Forelimb muscle (tissue), 1 donor: ENCODE results near the gene TTC24. TPM values are rescaled to one million over a fixed set of nuclear protein-coding genes. Genes with fewer than 3 reads are reported as not detected.
A peak's percentile ranks its signal among the peaks of the same experiment; 100 is the strongest.
"Not testable (repeated sequence)": the region's sequence is repeated elsewhere in the genome, so short reads cannot be mapped to it uniquely, and the experiment has no call there.

ENCODE experiments used
- DNase-seq: peaks from one replicate; pipeline ENCODE4 v3.0.0-alpha.2; 2013; ENCODE audit warnings: low read depth
- polyA plus RNA-seq: library from polyadenylated mRNA; unstranded; fragments of 120-200 nt; gene quantifications from one replicate; pipeline ENCODE4 v1.2.1, GENCODE V29; 2013; ENCODE audit not compliant: insufficient read length

The TTC24 gene
- polyA plus RNA-seq, 1 donor = 0.32 TPM

DNA sequence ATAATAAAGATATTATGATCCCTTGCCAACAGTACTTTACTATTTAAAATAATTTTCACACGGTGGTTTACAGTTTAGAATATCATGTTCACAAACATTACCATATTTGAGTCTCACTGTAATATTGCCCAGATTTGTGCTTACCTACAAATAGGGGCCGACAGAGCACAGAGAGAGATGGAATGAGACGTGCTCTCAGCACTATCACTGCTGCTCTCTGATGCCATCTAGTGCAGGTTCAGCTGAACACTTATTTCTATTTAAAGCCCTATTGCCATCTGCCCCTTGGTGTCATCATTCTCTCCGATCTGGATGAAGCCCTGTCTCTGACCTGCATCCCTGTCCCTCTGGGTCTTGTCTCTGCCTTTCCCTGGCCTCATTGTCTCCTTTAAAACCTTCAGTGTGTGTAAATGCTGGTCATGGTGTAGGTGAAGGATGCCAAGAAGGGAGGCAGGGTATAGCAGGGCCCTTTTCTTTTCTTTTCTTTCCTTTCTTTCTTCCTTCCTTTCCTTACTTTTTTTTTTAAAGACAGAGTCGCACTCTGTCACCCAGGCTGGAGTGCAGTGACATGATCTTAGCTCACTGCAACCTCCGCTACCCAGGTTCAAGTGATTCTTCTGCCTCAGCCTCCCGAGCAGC, 28.6 kb downstream of the TTC24 start:
- DNase-seq = peak; percentile 45

- DNase-seq = no peak
Observed at GRCh38 chr1:156608981-156609380, 29.5 kb downstream of the TTC24 start.

GRCh38 chr1:156610072-156610471, 30.5 kb downstream of the TTC24 start:
- not testable (repeated sequence) for DNase-seq

GRCh38 chr1:156612666-156613065, 33.1 kb downstream of the TTC24 start:
- no peak for DNase-seq

GRCh38 chr1:156615946-156616345, 36.4 kb downstream of the TTC24 start:
- no peak for DNase-seq

- no peak for DNase-seq
Observed at GRCh38 chr1:156616463-156616862, 36.9 kb downstream of the TTC24 start.

DNA sequence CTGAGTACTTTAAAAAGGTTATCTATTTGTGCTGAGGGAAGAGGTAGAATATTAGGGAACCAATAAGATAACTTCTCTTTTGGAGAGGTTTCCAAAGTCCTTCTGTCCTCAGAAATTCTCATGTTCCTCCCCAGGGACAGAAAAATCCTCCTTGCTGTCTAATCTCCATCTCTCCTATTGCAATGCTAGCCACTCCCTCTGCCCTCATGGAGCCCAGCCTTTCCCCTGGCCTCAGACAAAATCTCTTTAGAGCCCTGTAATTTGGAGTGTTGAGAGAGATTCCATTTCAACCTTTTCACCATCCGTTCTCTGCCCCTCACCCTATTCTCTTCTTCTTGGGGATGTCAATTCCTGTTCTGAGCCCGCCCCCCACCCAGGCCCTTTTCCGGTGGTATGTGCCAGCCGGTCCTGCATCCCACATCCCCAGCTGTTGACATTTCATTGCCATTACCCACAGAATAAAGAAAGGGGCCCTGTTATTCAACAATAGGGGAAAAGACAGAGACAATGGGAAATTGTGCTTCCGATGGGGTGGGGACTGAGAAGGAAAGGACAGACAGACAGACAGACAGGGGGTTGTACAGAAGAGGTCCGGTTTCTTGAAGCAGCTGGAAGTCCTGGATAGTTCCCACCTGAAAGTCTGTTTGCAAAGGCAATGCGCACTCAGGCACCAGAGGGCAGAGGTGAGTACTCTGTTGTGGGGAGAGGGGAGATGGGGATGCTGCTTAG, 39.5 kb downstream of the TTC24 start, which contains the start of gene HAPLN2:
TSS of gene HAPLN2 (plus strand) at position 563 of the 729 bp plus-strand sequence. CDS start 4,076 bp downstream, outside the sequence.
- DNase-seq = no peak

DNA sequence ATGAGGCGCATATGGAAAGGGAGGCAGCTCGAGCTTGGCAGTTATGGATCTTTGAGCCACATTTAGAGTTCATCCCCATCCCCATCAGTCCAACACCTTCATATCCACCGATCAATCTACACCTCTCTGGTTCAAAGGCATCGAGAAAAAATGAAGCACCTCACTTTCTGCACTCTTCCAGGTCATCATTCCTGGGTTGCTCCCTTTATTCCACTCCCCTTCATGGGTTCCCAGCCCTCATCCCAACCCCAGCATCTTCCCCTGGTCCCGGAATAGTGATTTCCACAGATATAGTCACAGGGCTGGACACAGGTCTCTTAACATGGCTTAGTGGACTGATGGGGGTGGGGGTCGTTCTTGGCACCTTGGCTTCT, 40.0 kb downstream of the TTC24 start:
- no peak for DNase-seq

- no peak for DNase-seq
Observed at GRCh38 chr1:156622581-156623297, 43.2 kb downstream of the TTC24 start.

GRCh38 chr1:156623946-156624813, 44.7 kb downstream of the TTC24 start:
- no peak for DNase-seq

- DNase-seq = no peak
Observed at GRCh38 chr1:156624814-156625435, 45.4 kb downstream of the TTC24 start.

GRCh38 chr1:156625436-156626078, 46.0 kb downstream of the TTC24 start:
- no peak for DNase-seq

DNA sequence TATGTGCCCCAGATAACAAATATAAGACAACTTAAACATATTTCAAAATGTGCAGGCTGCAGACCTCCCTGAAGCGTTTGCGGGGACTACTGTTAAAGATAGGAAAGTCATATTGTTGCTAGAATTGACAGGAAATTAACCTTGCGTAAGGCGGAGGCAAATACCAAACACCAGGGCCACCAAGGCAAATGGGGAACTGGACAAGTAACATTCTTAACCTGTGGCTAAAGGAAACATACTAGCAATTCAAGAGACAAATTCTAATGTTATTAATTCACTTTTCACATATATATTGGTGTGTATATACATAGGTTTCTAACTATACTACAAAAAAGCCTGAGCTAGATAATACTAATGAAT, 46.5 kb downstream of the TTC24 start:
- DNase-seq = no peak

DNA sequence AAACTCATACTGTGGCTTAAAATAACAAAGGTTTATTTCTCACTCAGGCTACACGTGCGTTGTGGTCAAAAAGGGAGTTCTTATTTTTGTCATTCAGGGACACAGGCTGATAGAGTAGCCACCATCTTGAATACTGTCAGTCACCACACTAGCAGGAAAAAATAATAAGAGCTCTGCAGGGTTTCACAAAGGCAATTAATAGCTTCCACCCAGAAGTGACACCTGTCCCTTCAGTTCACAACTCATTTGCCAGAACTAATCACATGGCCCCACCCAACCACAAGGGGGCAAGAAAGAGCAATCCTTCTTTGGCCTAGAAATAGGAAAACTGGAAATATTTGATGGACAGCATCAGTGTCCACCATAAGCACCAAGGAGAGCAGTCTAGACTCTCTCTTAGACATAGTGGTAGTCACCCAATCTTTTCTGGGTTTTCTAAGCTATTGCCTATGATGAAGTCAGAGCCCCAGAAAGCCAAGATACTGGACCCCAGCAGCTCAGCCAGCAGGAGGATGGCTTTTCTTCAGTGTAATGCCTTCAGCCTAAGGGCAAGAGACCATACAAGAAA, 47.9 kb downstream of the TTC24 start:
- DNase-seq = no peak

GRCh38 chr1:156629823-156630449, 50.4 kb downstream of the TTC24 start:
- no peak for DNase-seq

DNA sequence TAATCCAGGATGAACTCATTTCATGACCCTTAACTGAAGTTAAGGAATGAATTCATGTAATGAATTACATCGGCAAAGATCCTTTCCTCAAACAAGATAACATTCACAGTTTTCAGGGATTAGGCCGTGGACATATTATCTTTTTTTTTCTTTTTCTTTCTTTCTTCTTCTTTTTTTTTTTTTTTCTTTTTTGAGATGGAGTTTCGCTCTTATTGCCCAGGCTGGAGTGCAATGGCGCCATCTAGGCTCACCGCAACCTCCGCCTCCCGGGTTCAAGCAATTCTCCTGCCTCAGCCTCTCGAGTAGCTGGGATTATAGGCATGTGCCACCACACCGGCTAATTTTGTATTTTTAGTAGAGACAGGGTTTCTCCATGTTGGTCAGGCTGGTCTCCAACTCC, 51.6 kb downstream of the TTC24 start:
- DNase-seq = not testable (repeated sequence)

- DNase-seq = no peak
Observed at GRCh38 chr1:156632355-156632754, 52.8 kb downstream of the TTC24 start.
